K562 (cell line): Measurements from ENCODE around the gene XRCC2. TPM values are rescaled to one million over a fixed set of nuclear protein-coding genes. Genes with fewer than 3 reads are reported as not detected.

Experiments
- BRD9 ChIP-seq: fragments of 450-650 bp; IDR thresholded peaks from 2 replicates; pipeline ENCODE4 v1.6.1; 2018; ENCODE audit warnings: low read depth; ENCODE audit not compliant: partially characterized antibody
- CBFA2T3 ChIP-seq: fragments of 450-650 bp; IDR thresholded peaks from 2 replicates; pipeline ENCODE4 v1.6.1; 2017
- E2F1 ChIP-seq: sonication (generic); formaldehyde crosslinking; IDR thresholded peaks from 2 replicates; pipeline ENCODE4 v1.8.1; 2023; ENCODE audit warnings: mild to moderate bottlenecking, missing genetic modification reagents, moderate library complexity
- E2F3 ChIP-seq: fragments of 250-450 bp; sonication (Bioruptor Pico); IDR thresholded peaks from 2 replicates; pipeline ENCODE4 v1.4.0; 2020; ENCODE audit warnings: mild to moderate bottlenecking
- E2F8 ChIP-seq: fragments of 450-650 bp; IDR thresholded peaks from 2 replicates; pipeline ENCODE4 v1.7.1; 2018; ENCODE audit warnings: mild to moderate bottlenecking, low read depth; ENCODE audit not compliant: partially characterized antibody
- EP300 ChIP-seq: IDR thresholded peaks from 2 replicates; pipeline ENCODE4 v1.6.1; 2012; ENCODE audit warnings: low read length, improper control_type of control experiment
- ETS1 ChIP-seq: conservative IDR thresholded peaks from 2 replicates; pipeline ENCODE4 v1.6.1; 2011; ENCODE audit warnings: low read depth, mild to moderate bottlenecking, low read length; ENCODE audit not compliant: control insufficient read depth
- NRF1 ChIP-seq, 2 experiments: fragments of 450-650 bp; IDR thresholded peaks in 1 of 2; conservative IDR thresholded peaks in 1 of 2; 2 replicates each; pipeline ENCODE4 v1.6.1; 2014; ENCODE audit warnings: mild to moderate bottlenecking in 2 of 2
- RAD51 ChIP-seq: fragments of 450-650 bp; IDR thresholded peaks from 2 replicates; pipeline ENCODE4 v1.7.1; 2016; ENCODE audit warnings: low read depth, mild to moderate bottlenecking, borderline replicate concordance
- SMARCA4 ChIP-seq: fragments of 450-650 bp; IDR thresholded peaks from 2 replicates; pipeline ENCODE4 v1.6.1; 2016
- SP1 ChIP-seq: sonication (generic); formaldehyde crosslinking; IDR thresholded peaks from 2 replicates; pipeline ENCODE4 v1.8.1; 2022; ENCODE audit warnings: mild to moderate bottlenecking, missing genetic modification reagents
- SUPT5H ChIP-seq: fragments of 450-650 bp; IDR thresholded peaks from 2 replicates; pipeline ENCODE4 v1.6.1; 2016
- ZKSCAN3 ChIP-seq: fragments of 250-450 bp; sonication (Bioruptor Pico); IDR thresholded peaks from 2 replicates; pipeline ENCODE4 v1.4.0; 2020
- ZNF175 ChIP-seq: fragments of 200-800 bp; sonication (Bioruptor generic); IDR thresholded peaks from 2 replicates; pipeline ENCODE4 v1.6.1; 2016; ENCODE audit warnings: low read depth, mild to moderate bottlenecking, missing genetic modification characterization, missing compliant biosample characterization
- ZNF561 ChIP-seq: fragments of 450-650 bp; formaldehyde crosslinking; conservative IDR thresholded peaks from 2 replicates; pipeline ENCODE4 v1.4.0; 2020; ENCODE audit warnings: mild to moderate bottlenecking, moderate library complexity
- ZNF639 ChIP-seq, 2 experiments: fragments of 200-800 bp in 1 of 2; sonication (Bioruptor generic) in 1 of 2; sonication (generic) in 1 of 2; formaldehyde crosslinking in 1 of 2; IDR thresholded peaks in 1 of 2; conservative IDR thresholded peaks in 1 of 2; 2 replicates each; pipeline versions ENCODE4 v1.5.0 to v1.6.1; 2016 to 2020; ENCODE audit warnings: missing compliant biosample characterization in 1 of 2, missing genetic modification characterization in 1 of 2, missing genetic modification reagents in 1 of 2
- polyA plus RNA-seq, 8 experiments: library from polyadenylated mRNA; depleted of rRNA in 4 of 8; stranded (reverse) in 5 of 8; unstranded in 3 of 8; fragments of >200 nt; fragmentation: Nextera tagmentation in 2 of 8; fragmentation: Illumina TruSeq in 1 of 8; extraction: Ambion mirVana in 2 of 8; extraction: Trizol in 1 of 8; gene quantifications; 2 replicates each; pipeline versions ENCODE4 v1.2.1 to v1.2.3, GENCODE V29; 2011 to 2014; ENCODE audit warnings: inconsistent platforms in 1 of 8, missing spikeins in 1 of 8
- total RNA-seq, 7 experiments: library from RNA; depleted of rRNA in 6 of 7; stranded (reverse); fragments of >200 nt in 6 of 7; fragmentation: Illumina TruSeq in 2 of 7; extraction: Trizol in 2 of 7; gene quantifications; 2 replicates each; pipeline versions ENCODE4 v1.2.1 to v1.2.3, GENCODE V29; 2011 to 2021; ENCODE audit warnings: low replicate concordance in 1 of 7
- TF ChIP-seq, protein P1 (sequence below): fragments of 200-400 bp; formaldehyde crosslinking; IDR thresholded peaks from 2 replicates; pipeline ENCODE4 v1.6.1; 2017; ENCODE audit warnings: mild to moderate bottlenecking, low read depth, low read length, moderate library complexity

XRCC2 gene
- total and polyA plus RNA-seq, 9 of the 15 experiments (the other 6 are each of a cell fraction or from before 2014, with no cell fraction given) = 16.2 to 58.0 (median 39.8) TPM

DNA sequence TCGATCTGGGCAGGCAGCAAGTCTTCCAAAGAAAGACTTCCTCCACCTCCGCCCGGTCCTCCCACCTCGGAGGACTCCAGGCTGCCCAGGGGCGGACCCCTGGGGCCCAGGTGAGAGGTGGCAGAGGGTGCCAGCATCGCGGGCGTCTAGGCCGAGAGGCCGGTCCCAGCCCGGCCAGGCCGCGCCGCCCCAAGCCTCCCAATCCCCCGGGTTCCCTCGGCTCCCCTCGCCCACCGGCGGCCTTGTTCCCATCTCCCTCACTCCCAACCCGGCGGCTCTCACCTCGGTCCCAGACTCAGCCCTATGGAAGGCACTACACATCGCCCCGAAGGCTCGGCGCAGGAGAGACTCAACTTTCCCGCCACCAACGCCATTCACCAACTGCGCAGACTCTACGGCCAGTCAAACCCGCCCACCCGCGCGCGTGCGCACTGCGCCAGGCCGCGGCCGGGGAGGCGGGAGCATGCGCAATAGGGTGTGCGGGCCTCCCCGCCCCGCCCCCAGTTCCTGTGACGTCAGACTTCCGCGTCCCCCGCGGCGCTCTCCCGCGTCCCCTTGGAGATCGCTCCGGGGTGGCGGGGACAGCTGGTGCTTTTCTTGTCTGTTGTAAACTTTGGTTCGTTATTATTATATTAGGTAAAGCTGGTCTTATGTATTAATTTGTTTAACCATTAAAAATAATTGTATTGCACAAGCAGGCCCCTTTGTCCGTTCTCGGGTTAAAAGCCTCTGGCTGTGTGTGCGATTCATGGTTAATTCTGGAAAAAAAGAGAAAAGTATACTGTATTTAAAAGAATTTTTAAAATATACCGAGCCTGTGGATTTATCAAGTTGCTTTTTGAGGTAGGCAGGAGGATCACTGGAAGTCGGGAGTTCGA lies at the start of gene XRCC2 (continued):
- TF ChIP-seq ETS1 (peak; percentile 85; the same call in 1 of the 2 replicates), E2F1 (CRISPR knock-in tag) (peak; percentile 97), SUPT5H (peak; percentile 95), ZNF175 (CRISPR knock-in tag) (no peak; the same call in 1 of the 2 replicates), E2F3 (CRISPR knock-in tag) (peak; percentile 96), BRD9 (peak; percentile 35), SMARCA4 (no peak; the same call in 1 of the 2 replicates), EP300 (peak; percentile 39), SP1 (CRISPR knock-in tag) (peak; percentile 82), E2F8 (peak; percentile 99), CBFA2T3 (no peak; the same call in 1 of the 2 replicates), RAD51 (no peak), NRF1 (conservative IDR thresholded peaks at IDR 0.05 in 1 of 2, IDR thresholded peaks at IDR 0.05 in 1 of 2) (peak; percentile 100), ZKSCAN3 (CRISPR knock-in tag) (no peak), ZNF561 (CRISPR knock-in tag) (no peak), ZNF639 (CRISPR knock-in tag; conservative IDR thresholded peaks at IDR 0.05 in 1 of 2, IDR thresholded peaks at IDR 0.05 in 1 of 2) (peak in 1 of 2 experiments; percentile 82; a peak in 1 of 4 replicates)
- TF ChIP-seq, protein P1, sequence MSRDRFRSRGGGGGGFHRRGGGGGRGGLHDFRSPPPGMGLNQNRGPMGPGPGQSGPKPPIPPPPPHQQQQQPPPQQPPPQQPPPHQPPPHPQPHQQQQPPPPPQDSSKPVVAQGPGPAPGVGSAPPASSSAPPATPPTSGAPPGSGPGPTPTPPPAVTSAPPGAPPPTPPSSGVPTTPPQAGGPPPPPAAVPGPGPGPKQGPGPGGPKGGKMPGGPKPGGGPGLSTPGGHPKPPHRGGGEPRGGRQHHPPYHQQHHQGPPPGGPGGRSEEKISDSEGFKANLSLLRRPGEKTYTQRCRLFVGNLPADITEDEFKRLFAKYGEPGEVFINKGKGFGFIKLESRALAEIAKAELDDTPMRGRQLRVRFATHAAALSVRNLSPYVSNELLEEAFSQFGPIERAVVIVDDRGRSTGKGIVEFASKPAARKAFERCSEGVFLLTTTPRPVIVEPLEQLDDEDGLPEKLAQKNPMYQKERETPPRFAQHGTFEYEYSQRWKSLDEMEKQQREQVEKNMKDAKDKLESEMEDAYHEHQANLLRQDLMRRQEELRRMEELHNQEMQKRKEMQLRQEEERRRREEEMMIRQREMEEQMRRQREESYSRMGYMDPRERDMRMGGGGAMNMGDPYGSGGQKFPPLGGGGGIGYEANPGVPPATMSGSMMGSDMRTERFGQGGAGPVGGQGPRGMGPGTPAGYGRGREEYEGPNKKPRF = no peak
